GM04503 (cell line): ENCODE measurements around the gene ZNF277.
"Not testable (repeated sequence)": the region's sequence is repeated elsewhere in the genome, so short reads cannot be mapped to it uniquely, and the experiment has no call there.

ENCODE experiments used
- DNase-seq: peaks from one replicate; pipeline ENCODE4 v3.0.0-alpha.2; 2012; ENCODE audit warnings: low read depth

Gene ZNF277

GRCh38 chr7:112357136-112357535 is 150.6 kb downstream of the ZNF277 start:
- no peak for DNase-seq

- no peak for DNase-seq
Observed at GRCh38 chr7:112358513-112358912, 152.0 kb downstream of the ZNF277 start.

- no peak for DNase-seq
Observed at GRCh38 chr7:112359086-112359485, 152.6 kb downstream of the ZNF277 start.

DNA sequence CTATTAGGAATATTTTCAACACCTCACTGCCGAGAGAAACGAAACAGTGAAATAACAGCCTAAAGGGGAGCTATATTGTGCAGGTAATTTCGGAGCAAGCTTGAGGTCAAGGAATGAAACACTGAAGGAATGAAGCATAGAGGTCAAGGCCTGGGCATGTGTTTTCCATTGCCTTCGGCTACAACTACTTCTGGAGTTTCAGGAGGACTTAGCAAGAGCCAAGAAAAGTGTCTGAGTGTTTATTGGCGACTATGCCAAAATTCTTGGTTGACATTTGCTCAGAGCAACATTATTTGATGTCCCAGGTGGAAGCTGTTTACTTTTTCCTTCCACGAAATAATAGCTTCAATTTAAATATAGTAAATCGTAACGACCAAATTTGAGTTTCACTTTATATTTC is 154.2 kb downstream of the ZNF277 start:
- DNase-seq: no peak

GRCh38 chr7:112361154-112361553 is 154.7 kb downstream of the ZNF277 start:
- DNase-seq: peak; percentile 12

GRCh38 chr7:112362053-112362650 is 155.7 kb downstream of the ZNF277 start:
- DNase-seq: no peak

GRCh38 chr7:112362731-112363131 is 156.2 kb downstream of the ZNF277 start:
- no peak for DNase-seq

DNA sequence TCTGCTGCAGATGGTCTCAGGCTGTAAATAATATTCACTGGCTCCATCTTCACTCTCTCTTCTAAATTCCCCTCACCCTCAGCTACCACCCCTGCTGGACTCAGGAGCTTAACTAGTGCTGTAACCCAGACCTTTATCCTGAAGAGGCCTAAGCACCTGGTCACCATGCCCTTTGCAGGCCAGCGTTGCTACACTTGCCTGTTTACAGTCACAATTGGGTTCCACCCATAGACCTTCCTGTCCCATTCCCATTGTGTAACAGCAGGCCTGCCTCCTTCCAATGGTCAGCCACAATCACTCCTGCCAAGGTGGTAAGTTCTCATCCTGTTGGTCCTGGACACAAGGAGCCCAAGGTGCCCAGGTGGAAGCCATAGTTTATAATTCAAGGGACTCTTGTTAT is 157.9 kb downstream of the ZNF277 start:
- DNase-seq: no peak

GRCh38 chr7:112365551-112365950 is 159.1 kb downstream of the ZNF277 start:
- DNase-seq: no peak

- DNase-seq: no peak
Observed at GRCh38 chr7:112366886-112367285, 160.4 kb downstream of the ZNF277 start.

GRCh38 chr7:112370436-112370835 is 163.9 kb downstream of the ZNF277 start:
- no peak for DNase-seq

GRCh38 chr7:112371701-112372100 is 165.2 kb downstream of the ZNF277 start:
- no peak for DNase-seq

DNA sequence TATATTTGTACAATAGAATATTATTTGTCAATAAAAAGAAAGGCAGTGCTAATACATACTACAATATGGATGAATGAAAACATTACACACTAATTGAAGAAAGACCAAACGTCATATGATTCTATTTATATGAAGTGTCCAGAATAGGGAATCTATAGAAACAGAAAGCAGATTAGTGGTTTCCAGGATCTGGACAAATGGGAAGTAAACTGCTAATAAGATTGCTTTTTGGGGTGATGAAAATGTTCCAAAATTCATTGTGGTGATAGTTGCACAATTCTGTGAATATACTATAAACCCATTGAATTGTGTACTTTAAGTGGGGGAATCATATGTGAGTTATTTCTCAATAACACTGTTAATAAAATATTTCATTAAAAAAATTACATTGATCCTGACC is 165.6 kb downstream of the ZNF277 start:
- no peak for DNase-seq

GRCh38 chr7:112377593-112377992 is 171.1 kb downstream of the ZNF277 start:
- no peak for DNase-seq

DNA sequence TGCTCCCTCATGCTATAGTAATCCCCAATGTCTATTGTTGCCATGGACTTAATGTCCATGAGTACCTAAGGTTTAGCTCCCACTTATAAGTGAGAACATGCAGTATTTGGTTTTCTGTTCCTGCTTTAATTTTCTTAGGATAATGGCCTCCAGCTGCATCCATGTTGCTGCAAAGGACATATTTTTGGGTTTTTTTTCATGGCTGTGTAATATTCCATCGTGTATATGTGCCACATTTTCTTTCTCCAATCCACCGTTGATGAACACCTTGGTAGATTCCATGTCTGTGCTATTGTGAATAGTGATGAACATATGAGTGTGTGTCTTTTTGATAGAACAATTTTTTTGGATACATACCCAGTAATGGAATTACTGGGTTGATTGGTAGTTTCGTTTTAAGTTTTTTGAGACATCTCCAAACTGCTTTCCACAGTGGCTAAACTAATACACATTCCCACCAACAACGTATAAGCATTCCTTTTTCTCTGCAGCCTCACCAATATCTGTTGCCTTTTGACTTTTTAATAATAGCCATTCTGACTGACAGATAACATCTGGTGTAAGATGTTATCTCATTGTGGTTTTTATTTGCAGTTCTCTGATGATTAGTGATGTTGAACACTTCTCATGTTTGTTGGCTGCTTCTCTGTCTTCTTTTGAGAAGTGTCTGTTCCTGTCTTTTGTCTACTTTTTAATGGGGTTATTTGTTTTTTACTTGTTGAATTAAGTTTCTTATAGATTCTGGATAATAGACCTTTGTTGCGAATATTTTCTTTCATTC is 175.0 kb downstream of the ZNF277 start:
- no peak for DNase-seq

DNA sequence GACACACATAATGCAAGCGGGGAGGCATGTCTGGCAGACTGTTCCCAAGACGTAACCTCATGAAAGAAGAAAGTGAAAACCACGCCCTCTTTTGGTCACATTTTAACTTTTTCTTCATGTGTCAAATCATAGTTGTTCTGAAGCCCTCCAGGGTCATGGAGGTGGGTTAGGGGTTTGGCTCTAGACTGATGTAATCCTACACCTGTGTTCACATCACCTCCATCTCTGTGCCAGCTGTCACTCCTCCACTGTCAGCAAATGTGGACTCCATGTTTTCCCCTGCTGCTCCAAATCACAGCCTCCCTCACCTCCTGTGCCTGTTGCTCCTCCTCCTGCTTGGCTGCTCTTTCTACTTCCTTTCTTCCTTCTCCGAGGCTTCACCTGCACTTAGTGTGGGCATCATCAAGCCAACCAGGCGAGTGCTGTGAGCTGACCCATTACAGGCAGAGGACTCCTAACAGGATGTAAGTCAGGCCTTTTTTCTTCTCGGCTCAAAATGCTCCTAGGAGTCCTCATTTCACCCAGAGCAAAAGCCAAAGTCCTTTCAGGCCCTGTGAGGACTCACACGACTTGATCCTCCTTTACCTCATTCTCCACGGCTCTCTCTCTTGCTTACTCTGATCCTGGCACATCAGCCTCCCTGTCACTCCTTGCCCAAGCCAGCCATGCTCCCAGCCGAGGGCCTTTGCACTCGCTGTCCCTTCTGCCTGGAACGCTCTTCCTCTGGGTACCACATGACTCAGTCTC is 177.3 kb downstream of the ZNF277 start:
- DNase-seq: no peak

DNA sequence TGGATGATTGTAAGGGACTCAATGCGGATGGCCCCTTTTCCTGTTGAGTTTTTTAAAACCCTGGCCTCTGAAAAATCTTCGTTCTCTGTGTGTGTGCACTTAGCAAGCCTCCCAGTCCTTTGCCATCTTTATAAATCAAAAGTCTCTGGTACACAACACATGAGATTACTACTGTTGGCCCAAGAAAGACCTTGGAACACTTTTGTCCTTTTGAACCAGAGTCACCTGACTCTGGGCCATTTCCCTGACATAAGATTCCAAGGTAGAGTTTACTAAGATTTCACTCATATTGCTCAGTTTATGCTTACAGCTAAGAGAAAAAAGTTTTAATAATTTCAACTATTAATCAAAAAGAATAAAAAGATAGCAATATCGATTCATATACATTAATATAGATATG is 179.0 kb downstream of the ZNF277 start:
- DNase-seq: no peak

- no peak for DNase-seq
Observed at GRCh38 chr7:112386619-112387018, 180.1 kb downstream of the ZNF277 start.

DNA sequence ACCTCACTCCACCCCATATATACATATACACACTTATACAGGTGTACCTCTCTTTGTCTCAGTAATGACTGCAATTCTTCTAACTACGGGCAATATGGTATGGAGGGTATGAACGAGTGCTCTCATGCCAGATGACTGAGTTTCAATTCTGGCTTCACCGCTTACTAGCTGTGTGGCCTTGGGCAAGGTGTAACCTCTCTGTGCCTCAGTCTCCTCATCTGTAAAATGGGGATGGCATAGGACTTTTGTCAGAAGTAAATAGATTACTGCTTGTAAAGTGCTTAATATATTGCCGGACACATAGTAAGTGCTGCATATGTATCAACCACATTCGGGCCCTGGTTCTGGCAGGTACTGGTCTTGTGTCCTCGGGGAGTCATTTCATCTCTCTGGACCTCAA is 183.7 kb downstream of the ZNF277 start:
- DNase-seq: no peak

DNA sequence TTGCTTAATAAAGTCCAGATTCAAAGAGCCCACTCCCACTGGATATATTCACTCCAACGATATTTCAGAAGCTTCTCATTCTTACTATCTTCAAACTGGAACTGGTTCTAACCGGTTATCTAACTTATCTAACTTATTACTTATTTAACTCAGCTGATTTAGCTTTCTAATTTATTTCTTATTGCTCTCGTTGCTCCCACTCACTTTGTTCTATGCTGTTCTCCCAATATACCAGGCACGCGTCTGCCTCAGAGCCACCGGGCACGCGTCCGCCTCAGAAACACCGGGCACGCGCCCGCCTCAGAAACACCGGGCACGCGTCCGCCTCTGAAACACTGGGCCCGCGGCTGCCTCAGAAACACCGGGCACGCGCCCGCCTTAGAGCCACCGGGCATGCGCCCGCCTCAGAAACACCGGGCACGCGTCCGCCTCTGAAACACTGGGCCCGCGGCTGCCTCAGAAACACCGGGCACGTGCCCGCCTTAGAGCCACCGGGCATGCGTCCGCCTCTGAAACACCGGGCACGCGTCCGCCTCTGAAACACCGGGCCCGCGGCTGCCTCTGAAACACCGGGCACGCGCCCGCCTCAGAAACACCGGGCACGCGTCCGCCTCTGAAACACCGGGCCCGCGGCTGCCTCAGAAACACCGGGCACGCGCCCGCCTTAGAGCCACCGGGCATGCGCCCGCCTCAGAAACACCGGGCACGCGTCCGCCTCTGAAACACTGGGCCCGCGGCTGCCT is 184.8 kb downstream of the ZNF277 start:
- not testable (repeated sequence) for DNase-seq

- DNase-seq: not testable (repeated sequence)
Observed at GRCh38 chr7:112391841-112392286, 185.4 kb downstream of the ZNF277 start.
